MM.1S (cell line): ENCODE data around the gene TIMM13.

Experiments
- DNase-seq: peaks from one replicate; pipeline ENCODE4 v3.0.0-alpha.2; 2015
- H2AFZ ChIP-seq: fragments of 300-600 bp; sonication (generic); 2 replicates; pipeline ENCODE4 v1.6.0; 2016; ENCODE audit warnings: antibody characterized with exemption, low read length
- H3F3A ChIP-seq: fragments of 300-600 bp; sonication (generic); 2 replicates; pipeline ENCODE4 v1.6.1; 2016; ENCODE audit warnings: mild to moderate bottlenecking, antibody characterized with exemption, low read length, moderate library complexity, mixed read lengths; ENCODE audit not compliant: insufficient read depth
- H3K27ac ChIP-seq: fragments of 300-600 bp; sonication (generic); 2 replicates; pipeline ENCODE4 v1.5.1; 2016; ENCODE audit warnings: mild to moderate bottlenecking, low read length
- H3K27me3 ChIP-seq: fragments of 300-600 bp; sonication (generic); replicated peaks from 2 replicates; pipeline ENCODE4 v1.6.0; 2016; ENCODE audit warnings: low read length; ENCODE audit not compliant: insufficient read depth
- H3K36me3 ChIP-seq: fragments of 300-600 bp; sonication (generic); replicated peaks from 2 replicates; pipeline ENCODE4 v1.6.1; 2016; ENCODE audit warnings: mild to moderate bottlenecking, low read length, mixed read lengths; ENCODE audit not compliant: insufficient read depth
- H3K4me1 ChIP-seq: fragments of 300-600 bp; sonication (generic); 2 replicates; pipeline ENCODE4 v1.6.1; 2016; ENCODE audit warnings: low read length, mixed read lengths
- H3K4me2 ChIP-seq: fragments of 300-600 bp; sonication (generic); 2 replicates; pipeline ENCODE4 v1.6.0; 2016; ENCODE audit warnings: low read depth, low read length
- H3K4me3 ChIP-seq: fragments of 300-600 bp; sonication (generic); 2 replicates; pipeline ENCODE4 v1.5.1; 2016; ENCODE audit warnings: low read length, mixed read lengths
- H3K79me2 ChIP-seq: fragments of 300-600 bp; sonication (generic); 2 replicates; pipeline ENCODE4 v1.6.1; 2016; ENCODE audit warnings: mixed run types, low read length, mixed read lengths
- H3K9ac ChIP-seq: fragments of 300-600 bp; sonication (generic); 2 replicates; pipeline ENCODE4 v1.6.1; 2016; ENCODE audit warnings: low read length, mixed read lengths
- H3K9me2 ChIP-seq: fragments of 300-600 bp; sonication (generic); replicated peaks from 2 replicates; pipeline ENCODE4 v1.6.1; 2016; ENCODE audit warnings: mild to moderate bottlenecking, low read length, mixed read lengths; ENCODE audit not compliant: insufficient read depth
- H3K9me3 ChIP-seq: fragments of 300-600 bp; sonication (generic); replicated peaks from 2 replicates; pipeline ENCODE4 v1.6.1; 2016; ENCODE audit warnings: mild to moderate bottlenecking, low read length, mixed read lengths; ENCODE audit not compliant: insufficient read depth
- H4K20me1 ChIP-seq: fragments of 300-600 bp; sonication (generic); 2 replicates; pipeline ENCODE4 v1.6.1; 2016; ENCODE audit warnings: mild to moderate bottlenecking, low read length, moderate library complexity, mixed read lengths; ENCODE audit not compliant: insufficient read depth
- EZH2 ChIP-seq: fragments of 300-600 bp; sonication (generic); optimal IDR thresholded peaks from 2 replicates; pipeline ENCODE3; 2017; ENCODE audit warnings: low read depth, mild to moderate bottlenecking, antibody characterized with exemption, low read length, mixed read lengths
- EZH2phosphoT487 ChIP-seq: fragments of 300-600 bp; sonication (generic); IDR thresholded peaks from 2 replicates; pipeline ENCODE4 v1.6.1; 2018; ENCODE audit warnings: antibody characterized with exemption, low read length
- TF ChIP-seq, protein P1 (sequence below): fragments of 300-600 bp; sonication (generic); IDR thresholded peaks from 2 replicates; pipeline ENCODE4 v1.5.1; 2016; ENCODE audit warnings: antibody characterized with exemption, low read length, mixed read lengths

The TIMM13 gene

DNA sequence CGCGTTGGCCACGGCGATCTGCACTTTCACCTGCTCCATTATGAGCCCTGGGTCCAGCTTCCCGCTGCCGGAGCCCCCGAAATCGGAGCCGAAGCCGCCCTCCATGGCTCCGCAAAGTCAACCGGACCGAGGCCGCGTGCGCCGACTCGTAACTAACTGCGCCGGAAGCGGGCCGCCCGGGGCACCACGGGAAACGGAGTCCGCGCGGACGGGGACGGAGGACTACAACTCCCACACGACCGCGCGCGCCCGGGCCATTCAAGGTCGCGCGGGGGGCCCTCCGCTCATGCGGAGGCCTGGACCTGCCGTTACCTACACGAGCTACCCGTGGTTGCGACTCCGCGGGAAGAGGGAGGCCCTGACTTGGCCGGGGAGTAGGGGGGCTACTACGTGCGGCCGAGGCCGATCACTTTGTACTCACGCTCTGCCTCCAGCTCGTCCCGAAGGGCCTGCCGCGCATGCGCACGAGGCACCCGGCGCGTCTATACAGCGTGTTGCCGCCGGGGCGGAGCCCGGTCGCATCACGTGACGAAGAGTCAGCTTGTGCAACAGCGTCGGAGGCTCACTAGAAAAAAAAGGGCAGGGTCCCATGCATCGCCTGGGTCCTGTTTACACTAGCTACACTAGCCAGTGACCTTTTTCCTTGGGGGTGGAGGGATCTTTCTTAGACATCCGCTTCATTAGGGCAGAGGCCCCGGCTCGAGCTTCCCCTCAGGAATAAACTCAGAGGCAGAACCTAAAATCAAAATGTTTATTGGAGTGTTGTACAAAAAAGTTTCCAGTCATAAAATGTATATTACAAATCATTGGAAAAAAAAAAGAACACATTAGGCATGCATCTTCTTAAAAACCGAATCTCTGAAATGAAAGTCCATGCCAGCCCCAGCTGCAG, at the start of gene TIMM13:
Gene TIMM13, minus strand, starts transcription at position 158 of the 892 bp plus-strand sequence. Its CDS starts 53 bp downstream, at position 105.
- H3K4me3 ChIP-seq, result peak within 1 kb of the TSS; percentile 86
- peaks cover 2% of the 10 kb centered on the region; the same call in 1 of the 2 replicates for H4K20me1 ChIP-seq
- peak within 1 kb of the TSS; percentile 95 for H3K9ac ChIP-seq
- H3K9me3 ChIP-seq, result no peaks in the 10 kb centered on the region
- H3K4me2 ChIP-seq, result peak within 1 kb of the TSS; percentile 91
- peak; percentile 100 for DNase-seq
- peaks cover 27% of the 10 kb centered on the region for H3F3A ChIP-seq
- H2AFZ ChIP-seq, result peak within 1 kb of the TSS; percentile 28
- H3K36me3 ChIP-seq, result peaks cover 35% of the 10 kb centered on the region
- peaks cover 59% of the 10 kb centered on the region for H3K79me2 ChIP-seq
- peak within 1 kb of the TSS; percentile 73 for H3K27ac ChIP-seq
- TF ChIP-seq EZH2, result no peak
- no peak for TF ChIP-seq EZH2phosphoT487
- TF ChIP-seq, protein P1, sequence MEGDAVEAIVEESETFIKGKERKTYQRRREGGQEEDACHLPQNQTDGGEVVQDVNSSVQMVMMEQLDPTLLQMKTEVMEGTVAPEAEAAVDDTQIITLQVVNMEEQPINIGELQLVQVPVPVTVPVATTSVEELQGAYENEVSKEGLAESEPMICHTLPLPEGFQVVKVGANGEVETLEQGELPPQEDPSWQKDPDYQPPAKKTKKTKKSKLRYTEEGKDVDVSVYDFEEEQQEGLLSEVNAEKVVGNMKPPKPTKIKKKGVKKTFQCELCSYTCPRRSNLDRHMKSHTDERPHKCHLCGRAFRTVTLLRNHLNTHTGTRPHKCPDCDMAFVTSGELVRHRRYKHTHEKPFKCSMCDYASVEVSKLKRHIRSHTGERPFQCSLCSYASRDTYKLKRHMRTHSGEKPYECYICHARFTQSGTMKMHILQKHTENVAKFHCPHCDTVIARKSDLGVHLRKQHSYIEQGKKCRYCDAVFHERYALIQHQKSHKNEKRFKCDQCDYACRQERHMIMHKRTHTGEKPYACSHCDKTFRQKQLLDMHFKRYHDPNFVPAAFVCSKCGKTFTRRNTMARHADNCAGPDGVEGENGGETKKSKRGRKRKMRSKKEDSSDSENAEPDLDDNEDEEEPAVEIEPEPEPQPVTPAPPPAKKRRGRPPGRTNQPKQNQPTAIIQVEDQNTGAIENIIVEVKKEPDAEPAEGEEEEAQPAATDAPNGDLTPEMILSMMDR, result no peak
- H3K27me3 ChIP-seq, result no peaks in the 10 kb centered on the region
- H3K9me2 ChIP-seq, result no peaks in the 10 kb centered on the region
- peaks cover 8% of the 10 kb centered on the region; the same call in 1 of the 2 replicates for H3K4me1 ChIP-seq

DNA sequence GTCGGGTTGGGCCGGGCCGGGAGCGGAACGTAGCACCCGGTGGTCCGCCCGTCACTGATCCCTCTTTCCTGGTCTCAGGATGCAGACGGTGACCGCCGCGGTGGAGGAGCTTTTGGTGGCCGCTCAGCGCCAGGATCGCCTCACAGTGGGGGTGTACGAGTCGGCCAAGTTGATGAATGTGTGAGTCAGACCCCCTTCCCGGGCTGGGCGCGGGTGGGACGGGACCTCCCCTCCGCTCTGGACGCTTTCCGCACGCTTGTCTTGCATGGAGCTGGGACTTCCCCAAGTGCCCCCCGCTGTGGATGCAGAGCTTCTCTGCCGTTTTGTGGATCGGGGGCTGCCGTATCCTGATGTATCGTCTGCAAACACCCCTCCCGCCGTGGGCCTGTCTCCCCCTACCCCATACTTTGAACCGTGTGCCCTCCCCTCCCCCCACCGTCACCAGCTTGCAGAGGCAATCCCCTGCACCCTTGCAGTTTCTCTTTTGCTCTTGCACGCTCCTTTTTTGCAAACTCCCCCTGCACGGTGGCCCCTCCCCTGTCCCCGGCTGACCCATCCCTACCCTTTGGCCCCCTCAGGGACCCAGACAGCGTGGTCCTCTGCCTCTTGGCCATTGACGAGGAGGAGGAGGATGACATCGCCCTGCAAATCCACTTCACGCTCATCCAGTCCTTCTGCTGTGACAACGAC, 49.2 kb upstream of the TIMM13 start:
- H3K9me3 ChIP-seq, result no peaks in the 10 kb centered on the region
- H3K4me1 ChIP-seq, result peaks cover 14% of the 10 kb centered on the region
- no peaks in the 10 kb centered on the region for H3K9me2 ChIP-seq
- no peak overlapping the region for H2AFZ ChIP-seq
- H4K20me1 ChIP-seq, result peaks cover 17% of the 10 kb centered on the region
- H3K79me2 ChIP-seq, result peaks cover 42% of the 10 kb centered on the region
- H3K27me3 ChIP-seq, result no peaks in the 10 kb centered on the region
- peak overlapping the region; percentile 97 for H3K4me3 ChIP-seq
- peak overlapping the region; percentile 99 for H3K4me2 ChIP-seq
- H3K27ac ChIP-seq, result peak overlapping the region; percentile 83
- H3F3A ChIP-seq, result peaks cover 55% of the 10 kb centered on the region
- 0 out of 2 replicates have a peak, but pooled peaks cover 2% of the 10 kb centered on the region for H3K36me3 ChIP-seq
- peak; percentile 65 for DNase-seq
- H3K9ac ChIP-seq, result peak overlapping the region; percentile 88
- TF ChIP-seq EZH2 (no peak), EZH2phosphoT487 (no peak)
- TF ChIP-seq, protein P1, result no peak

DNA sequence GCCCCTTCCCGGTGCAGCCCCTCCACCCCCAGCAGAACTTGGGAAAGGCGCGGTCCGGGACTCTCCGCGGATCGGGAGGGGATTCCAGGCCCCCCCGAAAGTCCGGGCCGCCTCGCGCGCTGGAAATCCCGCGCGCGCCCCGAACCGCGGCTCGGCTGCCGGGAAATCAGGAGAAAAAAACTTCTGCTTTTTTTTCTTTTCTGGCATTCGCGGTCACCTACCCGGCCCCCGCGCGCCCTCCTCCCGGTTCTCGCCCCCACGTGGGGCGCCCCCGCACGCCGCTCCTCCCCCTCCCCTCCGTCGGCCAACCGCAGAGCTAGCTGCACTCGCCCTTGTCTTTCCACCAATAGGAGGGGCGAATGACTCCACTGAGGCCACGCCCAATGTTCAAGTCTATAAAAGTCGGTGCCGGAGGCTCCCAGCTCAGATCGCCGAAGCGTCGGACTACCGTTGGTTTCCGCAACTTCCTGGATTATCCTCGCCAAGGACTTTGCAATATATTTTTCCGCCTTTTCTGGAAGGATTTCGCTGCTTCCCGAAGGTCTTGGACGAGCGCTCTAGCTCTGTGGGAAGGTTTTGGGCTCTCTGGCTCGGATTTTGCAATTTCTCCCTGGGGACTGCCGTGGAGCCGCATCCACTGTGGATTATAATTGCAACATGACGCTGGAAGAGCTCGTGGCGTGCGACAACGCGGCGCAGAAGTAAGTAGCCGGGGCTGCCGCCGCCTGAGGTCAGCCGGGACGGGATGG, 48.5 kb upstream of the TIMM13 start, which contains the start of gene GADD45B:
Gene GADD45B, plus strand, starts transcription at position 426 of the 749 bp plus-strand sequence. Its CDS starts 232 bp downstream, at position 658.
- H3F3A ChIP-seq, result peaks cover 55% of the 10 kb centered on the region
- H3K9me2 ChIP-seq, result no peaks in the 10 kb centered on the region
- peaks cover 17% of the 10 kb centered on the region for H4K20me1 ChIP-seq
- H3K9me3 ChIP-seq, result no peaks in the 10 kb centered on the region
- peak within 1 kb of the TSS; percentile 88 for H3K9ac ChIP-seq
- H2AFZ ChIP-seq, result peak within 1 kb of the TSS; percentile 72
- peaks cover 42% of the 10 kb centered on the region for H3K79me2 ChIP-seq
- no peaks in the 10 kb centered on the region for H3K27me3 ChIP-seq
- peak within 1 kb of the TSS; percentile 99 for H3K4me2 ChIP-seq
- TF ChIP-seq EZH2phosphoT487 (no peak), EZH2 (no peak)
- TF ChIP-seq, protein P1, result no peak
- peak; percentile 99 for DNase-seq
- H3K36me3 ChIP-seq, result 0 out of 2 replicates have a peak, but pooled peaks cover 2% of the 10 kb centered on the region
- H3K4me1 ChIP-seq, result peaks cover 14% of the 10 kb centered on the region
- peak within 1 kb of the TSS; percentile 83 for H3K27ac ChIP-seq
- H3K4me3 ChIP-seq, result peak within 1 kb of the TSS; percentile 97
